GM15510 (cell line): ENCODE measurements around the gene GPATCH8.

ENCODE experiments used
- POLR2A ChIP-seq: IDR thresholded peaks from 3 replicates; pipeline ENCODE4 v1.6.1; 2011; ENCODE audit warnings: borderline replicate concordance; ENCODE audit not compliant: insufficient read length; ENCODE audit errors: extremely low read depth

GPATCH8 gene

GRCh38 chr17:44436336-44436735 lies 66.9 kb downstream of the GPATCH8 start:
- TF ChIP-seq POLR2A: no peak

GRCh38 chr17:44432254-44433157 lies 70.7 kb downstream of the GPATCH8 start:
- TF ChIP-seq POLR2A: no peak

- TF ChIP-seq POLR2A: no peak
Observed at GRCh38 chr17:44424828-44425461, 78.3 kb downstream of the GPATCH8 start.

GRCh38 chr17:44417553-44417952 lies 85.7 kb downstream of the GPATCH8 start:
- TF ChIP-seq POLR2A: no peak

GRCh38 chr17:44416558-44417289 lies 86.5 kb downstream of the GPATCH8 start:
- TF ChIP-seq POLR2A: no peak

- no peak for TF ChIP-seq POLR2A
Observed at GRCh38 chr17:44414394-44415155, 88.6 kb downstream of the GPATCH8 start.

- TF ChIP-seq POLR2A: no peak
Observed at GRCh38 chr17:44409309-44410028, 93.7 kb downstream of the GPATCH8 start.

- no peak for TF ChIP-seq POLR2A
Observed at GRCh38 chr17:44408786-44409185, 94.4 kb downstream of the GPATCH8 start.

- no peak for TF ChIP-seq POLR2A
Observed at GRCh38 chr17:44402564-44403172, 100.5 kb downstream of the GPATCH8 start.

- no peak for TF ChIP-seq POLR2A
Observed at GRCh38 chr17:44400226-44400847, 102.9 kb downstream of the GPATCH8 start.

GRCh38 chr17:44398692-44399691 lies 104.2 kb downstream of the GPATCH8 start:
- TF ChIP-seq POLR2A: no peak

- no peak for TF ChIP-seq POLR2A
Observed at GRCh38 chr17:44397479-44398440, 105.4 kb downstream of the GPATCH8 start.
